CD14-positive monocyte (primary cell): Measurements from ENCODE around the gene IL33. TPM values are rescaled to one million over a fixed set of nuclear protein-coding genes. Genes with fewer than 3 reads are reported as not detected.

Source experiments
- DNase-seq, 3 donors: peaks; one replicate each; pipeline ENCODE4 v3.0.0-alpha.2; 2011 to 2022
- H2AFZ ChIP-seq: 2 replicates; pipeline ENCODE4 v1.6.0; 2012; ENCODE audit warnings: mild to moderate bottlenecking, low read depth, low read length, inconsistent platforms; ENCODE audit not compliant: insufficient read depth, poor library complexity, severe bottlenecking
- H3K27ac ChIP-seq, 2 donors: 1 replicate in 1 of 2; 2 replicates in 1 of 2; pipeline ENCODE4 v1.5.1; 2012 to 2013; ENCODE audit warnings: low read length in 2 of 2, control low read depth in 1 of 2, inconsistent platforms in 1 of 2, low read depth in 1 of 2, mild to moderate bottlenecking in 1 of 2
- H3K27me3 ChIP-seq, 2 donors: one replicate each; pipeline versions ENCODE4 v1.6.0 to v1.6.1; 2011 to 2013; ENCODE audit warnings: low read length in 2 of 2; ENCODE audit not compliant: control insufficient read depth in 2 of 2, insufficient read depth in 2 of 2
- H3K36me3 ChIP-seq, 2 donors: replicated peaks in 1 of 2; 1 replicate in 1 of 2; 2 replicates in 1 of 2; pipeline versions ENCODE4 v1.5.1 to v1.6.1; 2012 to 2013; ENCODE audit warnings: low read length in 2 of 2, control low read depth in 1 of 2, inconsistent platforms in 1 of 2, mild to moderate bottlenecking in 1 of 2; ENCODE audit not compliant: insufficient read depth in 2 of 2, control insufficient read depth in 1 of 2
- H3K4me1 ChIP-seq, 2 donors: 1 replicate in 1 of 2; 2 replicates in 1 of 2; pipeline versions ENCODE4 v1.5.1 to v1.6.1; 2012 to 2013; ENCODE audit warnings: low read length in 2 of 2, control low read depth in 1 of 2, inconsistent platforms in 1 of 2, mild to moderate bottlenecking in 1 of 2, moderate library complexity in 1 of 2; ENCODE audit not compliant: insufficient read depth in 2 of 2, control insufficient read depth in 1 of 2
- H3K4me2 ChIP-seq: replicated peaks from 2 replicates; pipeline ENCODE3; 2012; ENCODE audit warnings: low read length, moderate library complexity, mild to moderate bottlenecking; ENCODE audit not compliant: poor library complexity, severe bottlenecking; ENCODE audit errors: extremely low read depth
- H3K4me3 ChIP-seq, 3 experiments: fragments of 200-600 bp in 1 of 3; sonication (generic) in 1 of 3; replicated peaks in 1 of 3; 1 replicate in 2 of 3; 2 replicates in 1 of 3; pipeline ENCODE4 v1.5.1; 2011 to 2013; ENCODE audit warnings: low read length in 3 of 3, mild to moderate bottlenecking in 3 of 3, control low read depth in 2 of 3, low read depth in 2 of 3, inconsistent platforms in 1 of 3, moderate library complexity in 1 of 3
- H3K79me2 ChIP-seq: 2 replicates; pipeline ENCODE4 v1.6.0; 2012; ENCODE audit warnings: mild to moderate bottlenecking, control low read depth, inconsistent platforms, low read length, moderate library complexity; ENCODE audit not compliant: insufficient read depth
- H3K9ac ChIP-seq: 2 replicates; pipeline ENCODE4 v1.6.0; 2017; ENCODE audit warnings: low read length, mild to moderate bottlenecking; ENCODE audit not compliant: insufficient read depth, poor library complexity, severe bottlenecking
- H3K9me3 ChIP-seq, 2 donors: replicated peaks in 1 of 2; 1 replicate in 1 of 2; 2 replicates in 1 of 2; pipeline versions ENCODE4 v1.5.1 to v1.6.1; 2012 to 2013; ENCODE audit warnings: low read length in 2 of 2, control low read depth in 1 of 2; ENCODE audit not compliant: control insufficient read depth in 1 of 2, insufficient read depth in 1 of 2
- H4K20me1 ChIP-seq: 2 replicates; pipeline ENCODE4 v1.6.0; 2012; ENCODE audit warnings: mild to moderate bottlenecking, low read length, control low read depth, moderate library complexity; ENCODE audit not compliant: insufficient read depth
- H3K27ac Mint-ChIP-seq, 7 donors: one replicate each; pipeline ENCODE4 v1.8.0; 2020; ENCODE audit warnings: mild to moderate bottlenecking in 7 of 7, mixed read lengths in 7 of 7, moderate library complexity in 6 of 7, inconsistent platforms in 2 of 7
- H3K27me3 Mint-ChIP-seq, 3 donors: one replicate each; pipeline ENCODE4 v1.8.0; 2021 to 2022; ENCODE audit warnings: low read depth in 3 of 3, mild to moderate bottlenecking in 3 of 3, mixed read lengths in 3 of 3, moderate library complexity in 3 of 3, inconsistent platforms in 1 of 3
- H3K36me3 Mint-ChIP-seq, 2 donors: one replicate each; pipeline ENCODE4 v1.8.0; 2020; ENCODE audit warnings: mixed read lengths in 2 of 2, inconsistent platforms in 1 of 2, mild to moderate bottlenecking in 1 of 2
- H3K4me1 Mint-ChIP-seq: one replicate; pipeline ENCODE4 v1.8.0; 2020; ENCODE audit warnings: mild to moderate bottlenecking, mixed read lengths
- H3K4me3 Mint-ChIP-seq, 2 donors: one replicate each; pipeline ENCODE4 v1.8.0; 2020; ENCODE audit warnings: mild to moderate bottlenecking in 2 of 2, mixed read lengths in 2 of 2, moderate library complexity in 1 of 2
- H3K9me3 Mint-ChIP-seq, 7 donors: one replicate each; pipeline ENCODE4 v1.8.0; 2020 to 2022; ENCODE audit warnings: mixed read lengths in 7 of 7, mild to moderate bottlenecking in 6 of 7, moderate library complexity in 6 of 7, inconsistent platforms in 2 of 7
- WGBS: methylation state at CpG from one replicate; pipeline ENCODE4 v1.1.5; 2013; ENCODE audit warnings: missing lambda C conversion rate; ENCODE audit not compliant: insufficient coverage; 5-methylcytosine and 5-hydroxymethylcytosine counted together
- intact Hi-C, 2 donors: fragments of 100-400 bp; cut with micrococcal nuclease; formaldehyde crosslinking; loops; one replicate each; pipeline versions ENCODE4 v1.15.0 to v1.15.1; 2023
- polyA plus RNA-seq, 3 donors: library from polyadenylated mRNA; depleted of rRNA in 1 of 3; unstranded in 2 of 3; stranded (reverse) in 1 of 3; fragments of 300-500 nt in 2 of 3; fragments of >200 nt in 1 of 3; fragmentation: Illumina TruSeq in 2 of 3; gene quantifications; 1 replicate in 2 of 3; 2 replicates in 1 of 3; pipeline ENCODE4 v1.2.3, GENCODE V29; 2012 to 2021
- TF ChIP-seq, protein P1 (sequence below): fragments of 200-600 bp; IDR thresholded peaks from one replicate; pipeline ENCODE4 v1.8.0; 2022; ENCODE audit warnings: antibody characterized with exemption, mild to moderate bottlenecking

IL33 gene
- polyA plus RNA-seq, 3 donors: not detected

DNA sequence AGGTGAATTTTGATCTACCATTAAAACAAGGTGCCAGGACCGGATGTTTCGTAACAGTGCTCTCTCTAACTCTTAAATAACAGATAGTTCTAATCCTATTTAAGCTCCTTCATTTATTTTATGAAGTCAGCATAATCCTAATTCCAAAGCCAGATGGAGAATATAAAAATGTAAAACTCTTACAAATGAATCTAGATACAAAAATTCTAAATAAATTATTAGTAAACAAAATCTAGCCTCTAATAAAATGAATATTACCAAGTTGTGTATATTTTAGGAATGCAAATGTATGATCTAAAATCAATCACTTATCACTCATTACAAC lies 32.4 kb upstream of the IL33 start:
- WGBS: no CpG with 5 or more reads among the region's 2 CpGs
- intact Hi-C loops: no loop called here
- H3K9me3 ChIP-seq: peaks cover 0 to 4% of the 10 kb centered on the region in 2 donors
- TF ChIP-seq, protein P1, sequence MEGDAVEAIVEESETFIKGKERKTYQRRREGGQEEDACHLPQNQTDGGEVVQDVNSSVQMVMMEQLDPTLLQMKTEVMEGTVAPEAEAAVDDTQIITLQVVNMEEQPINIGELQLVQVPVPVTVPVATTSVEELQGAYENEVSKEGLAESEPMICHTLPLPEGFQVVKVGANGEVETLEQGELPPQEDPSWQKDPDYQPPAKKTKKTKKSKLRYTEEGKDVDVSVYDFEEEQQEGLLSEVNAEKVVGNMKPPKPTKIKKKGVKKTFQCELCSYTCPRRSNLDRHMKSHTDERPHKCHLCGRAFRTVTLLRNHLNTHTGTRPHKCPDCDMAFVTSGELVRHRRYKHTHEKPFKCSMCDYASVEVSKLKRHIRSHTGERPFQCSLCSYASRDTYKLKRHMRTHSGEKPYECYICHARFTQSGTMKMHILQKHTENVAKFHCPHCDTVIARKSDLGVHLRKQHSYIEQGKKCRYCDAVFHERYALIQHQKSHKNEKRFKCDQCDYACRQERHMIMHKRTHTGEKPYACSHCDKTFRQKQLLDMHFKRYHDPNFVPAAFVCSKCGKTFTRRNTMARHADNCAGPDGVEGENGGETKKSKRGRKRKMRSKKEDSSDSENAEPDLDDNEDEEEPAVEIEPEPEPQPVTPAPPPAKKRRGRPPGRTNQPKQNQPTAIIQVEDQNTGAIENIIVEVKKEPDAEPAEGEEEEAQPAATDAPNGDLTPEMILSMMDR: no peak
- no peak for DNase-seq
- H3K27ac Mint-ChIP-seq: no peak overlapping the region
- H3K36me3 ChIP-seq: no peaks in the 10 kb centered on the region
- no peak overlapping the region for H2AFZ ChIP-seq
- no peak overlapping the region for H3K4me3 ChIP-seq
- no peaks in the 10 kb centered on the region for H4K20me1 ChIP-seq
- H3K27me3 ChIP-seq: no peaks in the 10 kb centered on the region
- no peak overlapping the region for H3K27ac ChIP-seq
- H3K79me2 ChIP-seq: no peaks in the 10 kb centered on the region
- no peaks in the 10 kb centered on the region for H3K4me1 ChIP-seq
- no peaks in the 10 kb centered on the region for H3K36me3 Mint-ChIP-seq
- H3K9ac ChIP-seq: no peak overlapping the region
- H3K4me1 Mint-ChIP-seq: no peaks in the 10 kb centered on the region
- no peak overlapping the region for H3K4me3 Mint-ChIP-seq
- peaks cover 0 to 6% (median 2%) of the 10 kb centered on the region in 3 donors for H3K27me3 Mint-ChIP-seq
- H3K9me3 Mint-ChIP-seq: peaks cover 2 to 9% (median 4%) of the 10 kb centered on the region in 7 donors
- no peak overlapping the region for H3K4me2 ChIP-seq

GRCh38 chr9:6183627-6184026 lies 32.0 kb upstream of the IL33 start:
- H3K79me2 ChIP-seq: no peaks in the 10 kb centered on the region
- H3K4me1 ChIP-seq: no peaks in the 10 kb centered on the region
- H3K27ac ChIP-seq: no peak overlapping the region
- Mint-ChIP-seq H3K4me1 (no peaks in the 10 kb centered on the region), H3K9me3 (peaks cover 2 to 9% (median 4%) of the 10 kb centered on the region in 7 donors), H3K27ac (no peak overlapping the region), H3K36me3 (no peaks in the 10 kb centered on the region), H3K4me3 (no peak overlapping the region), H3K27me3 (peaks cover 0 to 6% (median 2%) of the 10 kb centered on the region in 3 donors)
- TF ChIP-seq, protein P1: no peak
- H3K27me3 ChIP-seq: no peaks in the 10 kb centered on the region
- H3K36me3 ChIP-seq: no peaks in the 10 kb centered on the region
- no peak overlapping the region for H3K4me2 ChIP-seq
- no peak for DNase-seq
- no CpG with 5 or more reads among the region's 1 CpG for WGBS
- no peak overlapping the region for H2AFZ ChIP-seq
- H3K9me3 ChIP-seq: peaks cover 0 to 4% of the 10 kb centered on the region in 2 donors
- no peak overlapping the region for H3K4me3 ChIP-seq
- intact Hi-C loops: no loop called here
- H3K9ac ChIP-seq: no peak overlapping the region
- H4K20me1 ChIP-seq: no peaks in the 10 kb centered on the region
